ENCODE measurements around the gene PDE4D.

- TF ChIP-seq POLR2AphosphoS5 (IDR thresholded peaks at IDR 0.05; ENCODE audit: low read depth, low read length) (no peak), REST (IDR thresholded peaks at IDR 0.05; ENCODE audit: insufficient read depth in 1 of 2, low read depth in 2 of 2, low read length in 2 of 2) (no peak), TAF1 (IDR thresholded peaks at IDR 0.05; ENCODE audit: borderline replicate concordance, insufficient read depth, low read length) (no peak)
Measured at GRCh38 chr5:59092758-59093157, 800.8 kb downstream of the PDE4D start.
